ENCODE measurements around the gene DPP10.

DNA sequence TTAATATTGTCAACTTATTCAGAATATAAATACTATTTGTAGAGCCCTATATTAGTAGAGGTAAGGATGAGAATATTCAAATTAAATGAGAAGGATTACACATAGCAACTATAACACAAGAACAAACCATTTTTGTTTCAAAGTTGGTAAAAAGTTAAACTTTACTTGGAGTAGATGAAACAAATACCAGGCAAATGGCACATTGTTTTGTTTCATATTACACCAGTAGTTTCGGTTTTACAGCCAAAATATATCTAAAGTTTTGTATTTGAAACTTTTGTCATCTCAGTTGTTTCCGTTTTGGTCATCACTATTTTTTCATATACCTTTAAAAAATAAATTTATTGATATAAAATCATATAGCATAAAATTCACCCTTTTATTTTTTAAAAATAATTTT lies 1039.4 kb downstream of the DPP10 start:
- TF ChIP-seq ZNF543 (CRISPR knock-in tag; IDR thresholded peaks at IDR 0.05) = no peak
- TF ChIP-seq, protein P1, sequence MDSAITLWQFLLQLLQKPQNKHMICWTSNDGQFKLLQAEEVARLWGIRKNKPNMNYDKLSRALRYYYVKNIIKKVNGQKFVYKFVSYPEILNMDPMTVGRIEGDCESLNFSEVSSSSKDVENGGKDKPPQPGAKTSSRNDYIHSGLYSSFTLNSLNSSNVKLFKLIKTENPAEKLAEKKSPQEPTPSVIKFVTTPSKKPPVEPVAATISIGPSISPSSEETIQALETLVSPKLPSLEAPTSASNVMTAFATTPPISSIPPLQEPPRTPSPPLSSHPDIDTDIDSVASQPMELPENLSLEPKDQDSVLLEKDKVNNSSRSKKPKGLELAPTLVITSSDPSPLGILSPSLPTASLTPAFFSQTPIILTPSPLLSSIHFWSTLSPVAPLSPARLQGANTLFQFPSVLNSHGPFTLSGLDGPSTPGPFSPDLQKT (CRISPR knock-in tag; IDR thresholded peaks at IDR 0.05; ENCODE audit: borderline replicate concordance) = no peak
- no peak for TF ChIP-seq NFATC3 (CRISPR knock-in tag; IDR thresholded peaks at IDR 0.05)
- no peak for TF ChIP-seq EZH2 (conservative IDR thresholded peaks at IDR 0.05; ENCODE audit: low read depth, low read length)
- TF ChIP-seq ZNF138 (CRISPR knock-in tag; IDR thresholded peaks at IDR 0.05; ENCODE audit: low read depth) = no peak
- TF ChIP-seq SAP130 (CRISPR knock-in tag; IDR thresholded peaks at IDR 0.05; ENCODE audit: low read depth) = no peak

Data from HepG2 (cell line).